GM19035 (cell line): Measurements from ENCODE around the gene SMIM41.

Source experiments
- ATAC-seq: cut with Tn5 transposase; IDR thresholded peaks from one replicate; pipeline ENCODE4 v1.9.1; 2021; ENCODE audit not compliant: unreplicated experiment

Gene SMIM41

DNA sequence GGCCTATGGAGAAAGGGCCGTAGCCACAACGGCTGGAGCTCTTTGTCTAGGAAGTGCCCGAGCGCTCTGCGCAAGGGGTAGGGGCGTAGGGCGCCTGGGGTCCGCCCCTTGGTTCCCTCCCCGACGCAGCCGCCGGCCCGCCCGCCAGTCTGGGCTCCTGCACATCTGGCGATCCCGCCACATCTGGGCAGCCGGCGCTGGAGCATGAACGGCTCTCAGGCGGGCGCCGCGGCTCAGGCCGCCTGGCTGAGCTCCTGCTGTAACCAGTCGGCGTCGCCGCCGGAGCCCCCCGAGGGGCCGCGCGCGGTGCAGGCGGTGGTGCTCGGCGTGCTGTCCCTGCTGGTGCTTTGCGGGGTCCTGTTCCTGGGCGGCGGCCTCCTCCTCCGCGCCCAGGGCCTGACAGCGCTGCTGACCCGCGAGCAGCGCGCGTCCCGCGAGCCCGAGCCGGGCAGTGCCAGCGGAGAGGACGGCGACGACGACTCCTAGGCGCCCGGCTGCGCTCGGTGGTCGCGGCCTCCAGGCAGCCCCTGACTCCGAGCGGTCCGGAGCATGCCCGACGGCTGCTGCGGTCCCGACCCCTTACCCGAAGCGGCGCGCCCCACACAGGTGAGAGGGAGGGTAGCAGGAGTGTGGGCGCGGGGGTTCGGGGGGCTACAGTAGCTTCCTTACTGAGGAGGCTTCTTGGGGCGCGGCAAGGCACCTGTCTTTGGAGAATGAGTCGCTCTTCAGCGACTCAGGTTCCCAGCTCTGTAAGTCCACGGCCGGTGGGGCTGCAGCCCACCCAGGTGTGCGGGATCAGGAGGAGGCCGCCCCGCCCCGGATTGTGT lies at the start of gene SMIM41:
SMIM41 (plus strand) TSS at position 129 of the 827 bp plus-strand sequence; CDS start at position 205, 76 bp downstream.
- ATAC-seq = no peak

- ATAC-seq = no peak
Measured at GRCh38 chr12:52032446-52032803, 47.1 kb upstream of the SMIM41 start.

DNA sequence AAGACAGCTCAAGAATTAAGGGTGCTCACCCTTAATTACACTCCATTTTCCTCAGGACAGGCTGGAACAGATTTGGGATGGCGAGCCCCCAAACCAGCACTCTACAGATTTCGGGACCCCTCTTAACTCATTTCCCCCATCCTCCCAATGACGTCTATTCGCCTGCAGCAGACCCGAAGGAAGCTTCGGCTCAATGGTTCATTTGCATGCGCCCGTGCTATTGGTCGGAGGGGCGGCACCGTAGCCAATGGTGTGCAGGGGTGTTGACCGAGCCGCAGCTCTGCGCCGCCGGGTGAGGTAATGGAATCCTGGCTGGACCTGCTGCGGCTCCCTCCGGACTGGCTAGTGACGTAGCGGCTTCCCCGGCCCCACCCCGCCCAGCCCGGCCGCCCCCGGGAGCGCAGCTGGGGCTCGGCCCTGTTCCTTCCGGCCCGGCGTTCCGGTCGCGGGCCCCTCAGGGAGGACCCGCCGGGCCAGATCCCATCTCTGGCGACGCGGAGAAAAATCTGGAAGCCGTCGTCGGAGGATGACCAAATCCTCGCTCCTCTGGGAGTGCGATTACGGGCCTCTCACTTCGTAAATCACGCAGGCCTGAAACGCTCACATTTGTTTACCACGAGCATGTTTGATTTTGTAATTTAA lies 46.6 kb upstream of the SMIM41 start:
- ATAC-seq = peak; percentile 83

DNA sequence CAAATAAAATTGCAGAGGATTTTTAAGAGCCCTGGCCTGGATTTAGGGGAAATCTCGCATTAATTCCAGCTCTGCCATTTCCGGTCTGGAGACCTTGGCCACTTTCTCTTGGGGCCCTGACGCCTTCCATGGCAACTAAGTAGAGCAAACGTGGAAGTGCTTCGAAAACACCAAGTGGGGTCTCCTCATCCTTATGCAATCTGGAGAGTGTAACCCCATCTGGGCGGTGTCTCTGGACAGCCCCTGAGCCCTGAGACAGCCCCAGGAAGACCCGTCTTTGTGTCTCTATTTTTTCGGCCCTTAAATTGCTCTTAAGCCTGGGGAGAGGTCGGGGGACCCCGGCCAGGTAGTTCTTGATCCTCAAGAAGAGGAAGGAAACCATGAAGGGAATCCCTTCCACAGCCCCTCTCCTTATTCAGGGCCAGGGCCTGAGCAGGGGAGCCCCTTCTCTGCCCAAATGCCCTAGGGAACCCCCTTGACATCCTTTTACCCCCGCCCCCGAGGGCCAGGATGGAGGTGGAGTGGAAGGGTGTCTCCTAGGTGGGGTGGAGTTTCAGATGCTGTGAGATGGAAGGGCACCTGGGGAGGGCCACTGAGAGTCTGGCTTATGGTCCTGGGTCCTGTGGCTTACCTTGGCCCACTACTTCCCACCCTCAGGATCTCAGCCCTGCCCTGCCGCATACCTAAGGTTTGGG lies 45.9 kb upstream of the SMIM41 start:
- no peak for ATAC-seq

- no peak for ATAC-seq
Measured at GRCh38 chr12:52035190-52035589, 44.3 kb upstream of the SMIM41 start.

DNA sequence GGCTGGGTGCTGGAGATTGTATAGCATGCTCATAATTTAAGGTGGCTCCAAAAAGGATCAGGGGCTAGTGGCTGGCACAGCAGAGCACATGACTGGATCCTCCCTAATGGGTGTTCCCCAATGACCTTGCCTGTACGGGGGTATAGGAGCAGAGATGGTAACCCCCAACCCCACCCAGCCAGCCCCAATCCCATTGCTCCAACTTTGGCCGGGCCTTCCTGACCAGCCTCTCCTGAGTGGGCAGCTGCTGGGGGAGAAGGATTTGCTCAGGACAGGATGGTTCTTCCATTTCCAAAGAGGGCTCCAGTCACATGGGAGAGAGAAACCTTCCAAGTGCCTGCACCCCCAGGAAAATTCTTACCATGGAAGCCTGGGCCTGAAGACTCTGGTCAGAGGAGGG lies 43.6 kb upstream of the SMIM41 start:
- no peak for ATAC-seq

GRCh38 chr12:52036587-52037171 lies 42.8 kb upstream of the SMIM41 start:
- ATAC-seq = peak; percentile 47

DNA sequence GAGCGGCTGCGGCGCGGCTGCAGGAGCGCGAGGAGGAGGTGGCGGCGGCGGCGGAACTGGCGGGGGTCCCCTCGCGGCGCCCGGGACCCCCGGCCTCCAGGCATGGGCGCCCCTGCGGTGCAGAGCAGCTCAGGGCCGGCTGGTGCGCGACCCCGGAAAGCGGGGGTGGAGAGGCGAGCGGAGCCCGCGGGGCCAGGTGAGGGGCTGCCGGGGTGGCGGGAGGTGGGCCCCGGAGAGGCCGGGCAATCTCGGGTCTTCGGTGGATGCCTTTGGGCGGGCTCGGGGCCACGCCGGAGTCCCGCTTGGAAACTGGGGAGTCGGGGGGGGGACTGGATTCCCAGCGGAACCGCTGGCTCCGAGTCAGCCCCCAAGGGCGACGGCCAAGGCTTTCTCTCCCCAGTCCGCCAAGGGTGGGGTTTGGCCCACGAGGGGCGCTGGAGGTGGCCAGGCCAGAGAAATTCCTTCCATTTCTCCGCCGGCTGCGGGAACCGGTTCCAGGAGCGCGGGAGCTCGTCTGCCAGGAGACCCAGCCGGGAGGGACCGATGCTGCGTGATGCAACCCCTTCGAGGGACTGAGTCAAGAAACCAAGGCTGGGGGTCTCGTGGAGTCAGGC lies 42.1 kb upstream of the SMIM41 start:
- ATAC-seq = no peak

DNA sequence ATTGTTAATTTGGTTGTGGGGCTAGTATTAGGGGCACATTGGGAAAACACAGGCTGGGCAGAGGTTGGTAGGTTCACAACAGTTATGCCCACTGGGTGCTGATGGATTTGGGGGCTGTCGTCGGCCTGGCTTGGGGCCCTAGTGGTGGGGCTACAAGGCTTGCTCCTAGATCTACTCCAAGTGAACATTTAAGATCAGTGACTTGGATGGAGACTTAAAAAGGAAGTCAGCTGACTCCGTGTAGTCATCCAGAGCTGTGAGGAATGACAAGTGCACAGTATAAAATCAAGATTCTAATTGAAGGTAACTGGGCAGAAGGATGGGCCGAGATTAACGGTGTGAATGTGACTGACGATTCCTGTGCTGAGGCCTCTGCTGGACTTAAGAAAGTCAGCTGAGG lies 41.1 kb upstream of the SMIM41 start:
- ATAC-seq = no peak

- ATAC-seq = no peak
Measured at GRCh38 chr12:52041035-52041434, 38.5 kb upstream of the SMIM41 start.

DNA sequence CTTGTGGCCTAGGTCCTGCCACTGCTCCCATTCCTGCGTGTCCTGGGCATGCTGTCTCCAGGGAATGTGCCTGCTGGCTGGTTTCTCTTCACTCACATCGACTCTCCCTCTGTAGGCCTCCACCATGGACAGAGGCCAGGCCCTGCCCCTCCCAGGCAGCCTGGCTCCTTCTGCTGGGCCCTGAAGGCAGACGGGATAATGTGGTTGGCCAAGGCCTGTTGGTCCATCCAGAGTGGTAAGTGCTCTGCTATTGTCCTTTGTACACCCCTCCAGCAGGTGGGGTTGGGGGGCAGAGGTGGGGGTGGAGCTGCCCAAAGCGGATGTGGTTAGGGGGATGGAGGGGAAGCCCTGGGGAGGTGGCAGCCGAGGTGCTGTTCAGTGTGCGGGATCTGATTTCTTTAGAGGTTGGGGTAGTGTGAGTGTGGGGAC lies 37.8 kb upstream of the SMIM41 start:
- ATAC-seq = no peak

- ATAC-seq = no peak
Measured at GRCh38 chr12:52042706-52043385, 36.7 kb upstream of the SMIM41 start.

- no peak for ATAC-seq
Measured at GRCh38 chr12:52043386-52044212, 35.9 kb upstream of the SMIM41 start.

DNA sequence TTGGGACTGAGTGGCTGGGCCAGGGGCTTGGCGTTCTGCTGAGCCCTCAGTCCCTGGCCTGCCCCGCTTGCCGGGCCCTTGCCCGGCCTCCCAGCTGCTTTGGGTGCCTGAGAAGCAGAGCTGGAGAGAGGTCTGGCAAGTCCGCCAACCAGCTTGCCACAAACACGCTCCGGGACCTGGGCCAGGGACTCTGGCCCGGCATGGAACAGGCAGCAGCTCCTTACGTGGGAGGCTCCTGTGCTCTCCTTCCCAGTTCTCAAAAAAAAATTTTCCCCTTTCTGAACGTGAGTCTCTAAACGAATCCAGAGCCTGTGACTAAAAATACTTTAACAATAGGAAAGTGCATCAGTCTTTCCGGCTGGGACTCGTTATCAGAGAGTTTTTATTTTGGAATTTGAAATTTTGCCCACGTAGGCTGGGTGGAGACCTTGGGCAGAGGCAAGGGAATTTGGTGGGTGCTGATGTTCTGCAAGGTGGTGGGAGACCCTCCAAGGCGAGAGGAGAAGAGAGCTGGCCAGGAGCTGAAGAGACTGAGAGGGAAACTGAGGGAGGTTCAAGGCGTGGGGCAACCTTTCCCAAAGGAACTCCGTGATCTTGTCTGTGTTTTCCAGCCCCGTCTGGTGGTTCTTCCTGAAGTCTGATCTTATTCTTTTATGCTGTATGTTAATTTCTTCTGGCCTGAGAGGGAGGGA lies 35.1 kb upstream of the SMIM41 start:
- no peak for ATAC-seq

- ATAC-seq = no peak
Measured at GRCh38 chr12:52045794-52046199, 33.7 kb upstream of the SMIM41 start.

DNA sequence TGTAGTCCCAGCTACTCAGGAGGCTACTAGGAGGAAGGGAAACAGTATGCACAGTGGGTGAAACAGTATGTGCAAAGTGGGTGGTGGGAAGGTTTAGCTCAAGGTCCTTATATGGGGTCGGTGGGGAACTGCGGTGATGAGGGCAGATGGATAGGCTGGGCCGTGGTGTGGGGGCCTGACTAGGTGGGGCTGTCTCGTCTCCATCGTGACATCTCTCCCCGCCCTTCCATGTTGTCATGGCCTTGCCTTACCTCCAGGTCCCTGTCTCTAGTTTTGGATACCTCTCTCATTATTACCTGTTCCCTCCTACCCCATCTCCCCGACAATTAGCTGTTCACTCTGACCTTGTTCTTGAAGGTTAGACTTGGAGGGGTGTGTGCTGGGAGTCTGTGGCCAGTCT lies 32.6 kb upstream of the SMIM41 start:
- ATAC-seq = no peak

- no peak for ATAC-seq
Measured at GRCh38 chr12:52049286-52049685, 30.2 kb upstream of the SMIM41 start.

DNA sequence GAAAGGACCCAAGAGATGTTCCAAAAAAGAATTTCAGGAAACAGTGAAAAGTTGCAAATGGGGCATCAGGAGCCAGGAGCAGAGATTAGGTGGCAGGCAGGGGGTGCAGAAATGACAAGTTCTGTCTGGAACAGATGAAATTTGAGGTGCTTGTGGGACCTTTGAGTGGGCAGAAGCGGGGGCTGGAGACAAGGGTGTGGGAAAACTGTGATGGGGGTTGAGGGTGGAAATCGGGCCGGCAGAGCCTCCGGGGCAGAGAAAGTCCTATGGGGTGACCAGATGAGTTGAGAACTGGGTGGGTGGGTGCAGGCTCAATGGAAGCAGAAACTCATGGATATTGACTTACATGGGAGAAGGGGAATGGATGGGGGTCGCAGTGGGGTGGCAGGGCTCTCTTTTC lies 29.8 kb upstream of the SMIM41 start:
- no peak for ATAC-seq

- ATAC-seq = no peak
Measured at GRCh38 chr12:52050116-52050757, 29.3 kb upstream of the SMIM41 start.
